Measurements from ENCODE around the gene CYTIP.

Gene CYTIP

GRCh38 chr2:157473581-157473980 lies 29.7 kb upstream of the CYTIP start:
- Histone ChIP-seq H3K36me3 (ENCODE audit: control insufficient read depth in 1 of 2, insufficient read depth in 2 of 2, low read depth in 1 of 2, low read length in 2 of 2) (no peaks in the 10 kb centered on the region), H2BK5ac (ENCODE audit: low read depth, low read length, poor library complexity, severe bottlenecking) (no peak overlapping the region), H3K4me1 (ENCODE audit: control insufficient read depth, insufficient read depth, low read depth, low read length) (no peaks in the 10 kb centered on the region), H2AK5ac (ENCODE audit: low read length, severe bottlenecking) (no peak overlapping the region), H3K27me3 (ENCODE audit: control insufficient read depth in 1 of 2, insufficient read depth in 1 of 2, low read length in 2 of 2) (no peaks in the 10 kb centered on the region), H3K9ac (ENCODE audit: low read length) (no peak overlapping the region), H2BK12ac (ENCODE audit: low read length in 2 of 2) (no peak overlapping the region), H2AFZ (ENCODE audit: low read depth, low read length) (no peak overlapping the region), H4K8ac (ENCODE audit: low read length) (no peak overlapping the region), H3K79me1 (replicated peaks; ENCODE audit: low read length, poor library complexity, severe bottlenecking) (no peaks in the 10 kb centered on the region), H3K23ac (ENCODE audit: low read length in 2 of 2) (no peak overlapping the region), H3K18ac (ENCODE audit: low read depth in 1 of 2, low read length in 2 of 2) (no peak overlapping the region), H3K4me2 (ENCODE audit: low read length, poor library complexity, severe bottlenecking) (no peak overlapping the region), H2BK15ac (ENCODE audit: low read depth, poor library complexity, severe bottlenecking) (no peak overlapping the region), H3K4me3 (ENCODE audit: insufficient read depth in 1 of 2, low read depth in 1 of 2, low read length in 2 of 2) (no peak overlapping the region), H4K91ac (ENCODE audit: low read length) (no peak overlapping the region), H3K14ac (ENCODE audit: low read length in 2 of 2) (no peak overlapping the region), H3K9me3 (ENCODE audit: control insufficient read depth, low read length) (no peaks in the 10 kb centered on the region), H2BK120ac (ENCODE audit: low read depth, low read length) (no peak overlapping the region), H3K27ac (ENCODE audit: low read length, poor library complexity, severe bottlenecking) (no peak overlapping the region), H3K4ac (ENCODE audit: low read depth in 1 of 2, low read length in 2 of 2) (no peak overlapping the region)
- DNase-seq, result no peak

DNA sequence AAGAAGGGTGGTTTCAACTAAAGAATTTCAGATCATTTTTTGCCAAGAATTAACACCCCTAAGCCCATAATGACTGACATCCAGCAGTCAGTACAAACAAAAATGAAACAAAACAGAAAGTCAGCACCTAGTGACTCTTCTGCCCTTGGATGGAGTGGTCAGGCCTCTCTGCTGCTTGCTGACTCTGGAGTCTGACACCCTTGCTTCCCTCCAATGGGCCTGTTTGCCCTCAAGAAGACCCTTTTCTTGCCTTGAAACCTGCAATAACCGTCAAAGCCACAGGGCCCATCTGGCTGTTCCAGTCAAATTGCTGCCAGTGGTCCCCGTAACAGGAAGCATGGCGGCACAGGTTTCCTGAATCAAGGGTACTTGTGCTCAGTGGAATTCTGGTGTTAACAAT lies 27.2 kb upstream of the CYTIP start:
- Histone ChIP-seq H2AK5ac (ENCODE audit: low read length, severe bottlenecking) (no peak overlapping the region), H4K8ac (ENCODE audit: low read length) (no peak overlapping the region), H3K9me3 (ENCODE audit: control insufficient read depth, low read length) (no peaks in the 10 kb centered on the region), H2BK120ac (ENCODE audit: low read depth, low read length) (no peak overlapping the region), H3K27ac (ENCODE audit: low read length, poor library complexity, severe bottlenecking) (no peak overlapping the region), H3K23ac (ENCODE audit: low read length in 2 of 2) (no peak overlapping the region), H3K4me2 (ENCODE audit: low read length, poor library complexity, severe bottlenecking) (no peak overlapping the region), H3K4ac (ENCODE audit: low read depth in 1 of 2, low read length in 2 of 2) (no peak overlapping the region), H3K9ac (ENCODE audit: low read length) (no peak overlapping the region), H3K4me1 (ENCODE audit: control insufficient read depth, insufficient read depth, low read depth, low read length) (no peaks in the 10 kb centered on the region), H4K91ac (ENCODE audit: low read length) (peak overlapping the region; percentile 34), H3K14ac (ENCODE audit: low read length in 2 of 2) (no peak overlapping the region), H2BK5ac (ENCODE audit: low read depth, low read length, poor library complexity, severe bottlenecking) (no peak overlapping the region), H2BK15ac (ENCODE audit: low read depth, poor library complexity, severe bottlenecking) (no peak overlapping the region), H3K4me3 (ENCODE audit: insufficient read depth in 1 of 2, low read depth in 1 of 2, low read length in 2 of 2) (no peak overlapping the region), H3K18ac (ENCODE audit: low read depth in 1 of 2, low read length in 2 of 2) (peak overlapping the region in 1 of 2 experiments; percentile 18), H3K27me3 (ENCODE audit: control insufficient read depth in 1 of 2, insufficient read depth in 1 of 2, low read length in 2 of 2) (no peaks in the 10 kb centered on the region), H2AFZ (ENCODE audit: low read depth, low read length) (no peak overlapping the region), H3K36me3 (ENCODE audit: control insufficient read depth in 1 of 2, insufficient read depth in 2 of 2, low read depth in 1 of 2, low read length in 2 of 2) (no peaks in the 10 kb centered on the region), H2BK12ac (ENCODE audit: low read length in 2 of 2) (peak overlapping the region; percentile 38 to 92), H3K79me1 (replicated peaks; ENCODE audit: low read length, poor library complexity, severe bottlenecking) (no peaks in the 10 kb centered on the region)
- no peak for DNase-seq
- 97% methylated on average over 3 of the region's 3 CpGs for WGBS

- no peaks in the 10 kb centered on the region for H3K36me3 ChIP-seq (ENCODE audit: control insufficient read depth in 1 of 2, insufficient read depth in 2 of 2, low read depth in 1 of 2, low read length in 2 of 2)
- no peak overlapping the region for H3K14ac ChIP-seq (ENCODE audit: low read length in 2 of 2)
- H2AFZ ChIP-seq (ENCODE audit: low read depth, low read length), result no peak overlapping the region
- no peaks in the 10 kb centered on the region for H3K4me1 ChIP-seq (ENCODE audit: control insufficient read depth, insufficient read depth, low read depth, low read length)
- H3K4ac ChIP-seq (ENCODE audit: low read depth in 1 of 2, low read length in 2 of 2), result no peak overlapping the region
- H3K79me1 ChIP-seq (replicated peaks; ENCODE audit: low read length, poor library complexity, severe bottlenecking), result no peaks in the 10 kb centered on the region
- H2BK5ac ChIP-seq (ENCODE audit: low read depth, low read length, poor library complexity, severe bottlenecking), result no peak overlapping the region
- H3K9me3 ChIP-seq (ENCODE audit: control insufficient read depth, low read length), result no peaks in the 10 kb centered on the region
- H3K27ac ChIP-seq (ENCODE audit: low read length, poor library complexity, severe bottlenecking), result peak overlapping the region; percentile 50
- no peak overlapping the region for H3K23ac ChIP-seq (ENCODE audit: low read length in 2 of 2)
- H2BK120ac ChIP-seq (ENCODE audit: low read depth, low read length), result no peak overlapping the region
- no peak overlapping the region for H3K4me2 ChIP-seq (ENCODE audit: low read length, poor library complexity, severe bottlenecking)
- H2BK12ac ChIP-seq (ENCODE audit: low read length in 2 of 2), result no peak overlapping the region
- no peak overlapping the region for H2BK15ac ChIP-seq (ENCODE audit: low read depth, poor library complexity, severe bottlenecking)
- H3K9ac ChIP-seq (ENCODE audit: low read length), result no peak overlapping the region
- H4K91ac ChIP-seq (ENCODE audit: low read length), result no peak overlapping the region
- H3K4me3 ChIP-seq (ENCODE audit: insufficient read depth in 1 of 2, low read depth in 1 of 2, low read length in 2 of 2), result no peak overlapping the region
- peak; percentile 60 for DNase-seq
- peak overlapping the region; percentile 72 for H2AK5ac ChIP-seq (ENCODE audit: low read length, severe bottlenecking)
- peak overlapping the region in 1 of 2 experiments; percentile 21 for H3K18ac ChIP-seq (ENCODE audit: low read depth in 1 of 2, low read length in 2 of 2)
- no peak overlapping the region for H4K8ac ChIP-seq (ENCODE audit: low read length)
- no peaks in the 10 kb centered on the region for H3K27me3 ChIP-seq (ENCODE audit: control insufficient read depth in 1 of 2, insufficient read depth in 1 of 2, low read length in 2 of 2)
Measured at GRCh38 chr2:157470321-157470720, 26.4 kb upstream of the CYTIP start.

DNA sequence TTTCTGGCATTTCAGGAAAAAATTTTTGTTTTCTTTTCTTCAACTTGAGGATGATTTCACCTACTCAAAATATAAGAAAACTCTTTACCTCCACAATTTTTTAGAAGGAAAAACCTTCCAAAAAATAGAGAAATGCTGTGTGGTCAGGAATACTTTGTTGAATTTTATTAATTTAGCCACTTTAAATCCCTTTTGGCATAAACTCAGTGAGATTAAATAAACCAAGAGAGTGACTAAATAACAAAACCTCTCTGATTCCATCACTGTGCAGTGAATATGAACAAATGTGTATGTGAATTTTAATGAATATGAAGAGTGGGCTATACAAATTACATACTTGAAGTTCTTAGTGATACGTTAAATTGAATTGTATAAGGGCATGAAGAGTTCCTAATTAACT lies 25.8 kb upstream of the CYTIP start:
- Histone ChIP-seq H3K4me3 (ENCODE audit: insufficient read depth in 1 of 2, low read depth in 1 of 2, low read length in 2 of 2) (no peak overlapping the region), H3K4ac (ENCODE audit: low read depth in 1 of 2, low read length in 2 of 2) (no peak overlapping the region), H3K27ac (ENCODE audit: low read length, poor library complexity, severe bottlenecking) (peak overlapping the region; percentile 66), H2BK120ac (ENCODE audit: low read depth, low read length) (no peak overlapping the region), H2AK5ac (ENCODE audit: low read length, severe bottlenecking) (no peak overlapping the region), H3K79me1 (replicated peaks; ENCODE audit: low read length, poor library complexity, severe bottlenecking) (no peaks in the 10 kb centered on the region), H3K18ac (ENCODE audit: low read depth in 1 of 2, low read length in 2 of 2) (no peak overlapping the region), H4K8ac (ENCODE audit: low read length) (no peak overlapping the region), H3K36me3 (ENCODE audit: control insufficient read depth in 1 of 2, insufficient read depth in 2 of 2, low read depth in 1 of 2, low read length in 2 of 2) (no peaks in the 10 kb centered on the region), H3K23ac (ENCODE audit: low read length in 2 of 2) (no peak overlapping the region), H2BK12ac (ENCODE audit: low read length in 2 of 2) (no peak overlapping the region), H3K4me1 (ENCODE audit: control insufficient read depth, insufficient read depth, low read depth, low read length) (no peaks in the 10 kb centered on the region), H3K4me2 (ENCODE audit: low read length, poor library complexity, severe bottlenecking) (no peak overlapping the region), H3K9ac (ENCODE audit: low read length) (peak overlapping the region; percentile 69), H3K14ac (ENCODE audit: low read length in 2 of 2) (no peak overlapping the region), H3K27me3 (ENCODE audit: control insufficient read depth in 1 of 2, insufficient read depth in 1 of 2, low read length in 2 of 2) (no peaks in the 10 kb centered on the region), H2BK5ac (ENCODE audit: low read depth, low read length, poor library complexity, severe bottlenecking) (no peak overlapping the region), H3K9me3 (ENCODE audit: control insufficient read depth, low read length) (no peaks in the 10 kb centered on the region), H2AFZ (ENCODE audit: low read depth, low read length) (no peak overlapping the region), H2BK15ac (ENCODE audit: low read depth, poor library complexity, severe bottlenecking) (no peak overlapping the region), H4K91ac (ENCODE audit: low read length) (no peak overlapping the region)
- WGBS, result no CpG with 5 or more reads among the region's 1 CpG
- DNase-seq, result no peak

Measured in mesenchymal stem cell (in vitro differentiated cells and primary cell).